T-helper 2 cell treated with Interferon-gamma antibody and Interleukin-4, amounts not matched to agents 5 μg/mL and 100 μg/mL, for 36 hours (primary cell): ENCODE data around the gene GPR160.

Experiments
- DNase-seq: peaks from one replicate; pipeline ENCODE4 v3.0.0; 2021; ENCODE audit warnings: low spot score
- H3K27ac Mint-ChIP-seq: one replicate; pipeline ENCODE4 v1.8.0; 2021; ENCODE audit warnings: mild to moderate bottlenecking, mixed read lengths
- H3K27me3 Mint-ChIP-seq: one replicate; pipeline ENCODE4 v1.8.0; 2021; ENCODE audit warnings: low read depth, mixed read lengths
- H3K36me3 Mint-ChIP-seq: one replicate; pipeline ENCODE4 v1.8.0; 2021; ENCODE audit warnings: low read depth, mixed read lengths
- H3K4me1 Mint-ChIP-seq: one replicate; pipeline ENCODE4 v1.8.0; 2021; ENCODE audit warnings: low read depth, mixed read lengths
- H3K4me3 Mint-ChIP-seq: one replicate; pipeline ENCODE4 v1.8.0; 2022; ENCODE audit warnings: mild to moderate bottlenecking, moderate library complexity, mixed read lengths
- H3K9me3 Mint-ChIP-seq: one replicate; pipeline ENCODE4 v1.8.0; 2021; ENCODE audit warnings: mixed read lengths

Gene GPR160

DNA sequence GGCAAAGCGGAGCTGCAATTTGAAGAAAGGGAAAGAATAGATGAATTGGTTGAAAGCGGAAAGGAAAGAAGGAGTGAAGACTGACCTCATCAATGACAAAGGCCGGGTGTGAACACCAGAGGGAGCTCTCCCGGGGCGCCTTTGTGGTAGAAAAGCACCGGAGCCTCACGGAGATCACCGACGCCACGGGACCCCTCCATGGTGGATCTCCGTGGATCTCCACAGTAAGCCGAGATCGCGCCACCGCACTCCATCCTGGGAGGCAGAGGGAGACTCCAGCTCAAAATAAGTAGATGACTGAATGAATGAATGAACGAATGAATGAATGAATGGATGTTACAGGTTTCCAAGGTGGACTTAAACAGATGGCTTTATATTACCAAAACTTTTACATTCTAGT, 25.0 kb downstream of the GPR160 start:
- Mint-ChIP-seq H3K4me3 (no peak overlapping the region), H3K27ac (no peak overlapping the region), H3K36me3 (peaks cover 2% of the 10 kb centered on the region), H3K4me1 (peaks cover 11% of the 10 kb centered on the region), H3K27me3 (no peaks in the 10 kb centered on the region), H3K9me3 (no peaks in the 10 kb centered on the region)
- no peak for DNase-seq

- Mint-ChIP-seq H3K36me3 (peaks cover 2% of the 10 kb centered on the region), H3K27me3 (no peaks in the 10 kb centered on the region), H3K9me3 (no peaks in the 10 kb centered on the region), H3K4me3 (no peak overlapping the region), H3K4me1 (peaks cover 2% of the 10 kb centered on the region), H3K27ac (no peak overlapping the region)
- DNase-seq = no peak
Observed at GRCh38 chr3:170063691-170064090, 25.9 kb downstream of the GPR160 start.

GRCh38 chr3:170064108-170064507, 26.3 kb downstream of the GPR160 start:
- H3K27ac Mint-ChIP-seq = no peak overlapping the region
- H3K27me3 Mint-ChIP-seq = no peaks in the 10 kb centered on the region
- no peak overlapping the region for H3K4me3 Mint-ChIP-seq
- H3K36me3 Mint-ChIP-seq = peaks cover 2% of the 10 kb centered on the region
- no peaks in the 10 kb centered on the region for H3K9me3 Mint-ChIP-seq
- no peaks in the 10 kb centered on the region for H3K4me1 Mint-ChIP-seq
- DNase-seq = no peak

GRCh38 chr3:170075441-170076091, 37.8 kb downstream of the GPR160 start:
- Mint-ChIP-seq H3K36me3 (peaks cover 22% of the 10 kb centered on the region), H3K4me3 (no peak overlapping the region), H3K27me3 (no peaks in the 10 kb centered on the region), H3K9me3 (peaks cover 11% of the 10 kb centered on the region), H3K27ac (no peak overlapping the region), H3K4me1 (peaks cover 7% of the 10 kb centered on the region)
- DNase-seq = no peak

- DNase-seq = no peak
- H3K27me3 Mint-ChIP-seq = no peaks in the 10 kb centered on the region
- H3K27ac Mint-ChIP-seq = no peak overlapping the region
- peaks cover 7% of the 10 kb centered on the region for H3K4me1 Mint-ChIP-seq
- no peak overlapping the region for H3K4me3 Mint-ChIP-seq
- peaks cover 24% of the 10 kb centered on the region for H3K36me3 Mint-ChIP-seq
- peaks cover 11% of the 10 kb centered on the region for H3K9me3 Mint-ChIP-seq
Observed at GRCh38 chr3:170076715-170077238, 39.0 kb downstream of the GPR160 start.

- H3K4me1 Mint-ChIP-seq = peaks cover 7% of the 10 kb centered on the region
- no peaks in the 10 kb centered on the region for H3K27me3 Mint-ChIP-seq
- no peak for DNase-seq
- no peak overlapping the region for H3K27ac Mint-ChIP-seq
- no peak overlapping the region for H3K4me3 Mint-ChIP-seq
- H3K9me3 Mint-ChIP-seq = peaks cover 10% of the 10 kb centered on the region
- peaks cover 27% of the 10 kb centered on the region for H3K36me3 Mint-ChIP-seq
Observed at GRCh38 chr3:170077361-170077760, 39.6 kb downstream of the GPR160 start.

DNA sequence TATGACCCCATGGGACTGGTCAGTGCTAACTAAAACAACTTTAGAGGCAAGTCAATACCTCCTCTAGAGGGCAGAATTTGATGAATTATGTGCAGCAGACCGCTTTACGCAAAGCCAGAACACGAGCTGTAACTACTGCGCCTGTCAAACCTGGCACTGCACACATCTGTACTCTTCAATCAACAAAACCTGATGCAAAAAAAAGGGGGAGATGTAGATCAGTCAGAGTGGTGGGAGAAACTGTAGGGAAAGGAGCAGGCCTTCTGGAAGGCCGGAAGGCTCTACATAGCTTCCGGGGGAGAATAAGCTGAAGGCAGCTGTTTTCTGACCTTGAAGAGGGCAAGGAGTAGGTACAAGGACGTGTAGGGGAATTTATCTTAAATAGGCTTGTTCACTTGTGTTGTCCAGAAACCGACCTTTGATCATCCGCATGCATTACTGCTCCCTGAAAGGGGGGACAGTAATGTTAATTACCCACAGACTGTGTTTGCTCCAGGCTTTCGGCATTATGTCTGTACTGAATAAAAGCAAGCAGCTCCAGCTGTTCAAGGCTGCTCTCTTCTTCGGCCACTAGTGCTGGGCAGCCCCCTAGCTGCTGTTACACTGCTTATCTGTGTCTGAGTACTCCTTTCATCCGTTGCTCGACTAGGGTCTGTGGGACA, 41.0 kb downstream of the GPR160 start:
- Mint-ChIP-seq H3K4me3 (no peak overlapping the region), H3K9me3 (no peaks in the 10 kb centered on the region), H3K27me3 (no peaks in the 10 kb centered on the region), H3K36me3 (peaks cover 24% of the 10 kb centered on the region), H3K27ac (no peak overlapping the region), H3K4me1 (peaks cover 7% of the 10 kb centered on the region)
- DNase-seq = no peak

DNA sequence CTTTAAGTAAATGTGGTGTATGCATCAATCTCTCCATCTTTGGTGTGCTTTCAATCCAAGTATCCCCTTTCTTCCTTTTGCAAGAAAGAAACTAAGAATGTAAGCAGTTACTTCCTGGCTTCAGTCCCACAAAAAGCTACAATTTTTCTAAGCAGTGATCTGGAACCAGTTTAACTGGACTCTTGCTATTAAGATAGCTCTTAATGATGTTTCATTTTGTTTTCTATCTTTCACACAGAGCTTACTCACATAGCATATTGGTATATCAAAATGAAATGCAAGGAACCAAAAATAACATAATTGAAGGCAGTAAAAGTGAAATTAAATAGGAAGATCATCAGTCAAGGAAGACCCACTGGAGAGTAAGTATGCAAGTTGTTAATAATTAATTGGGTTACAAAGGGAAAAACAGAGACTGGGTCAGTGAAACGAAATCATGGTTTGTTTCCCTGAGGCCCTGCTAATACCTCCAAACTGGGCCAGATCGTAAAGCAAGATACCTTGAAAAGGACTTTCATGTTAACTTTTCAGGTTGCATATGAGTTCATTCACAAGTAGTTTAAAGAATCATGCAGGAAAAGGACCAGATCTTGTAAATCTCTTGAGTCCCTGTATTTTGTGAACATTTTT, 41.9 kb downstream of the GPR160 start:
- Mint-ChIP-seq H3K27ac (no peak overlapping the region), H3K4me1 (peaks cover 7% of the 10 kb centered on the region), H3K9me3 (no peaks in the 10 kb centered on the region), H3K36me3 (peaks cover 24% of the 10 kb centered on the region), H3K27me3 (no peaks in the 10 kb centered on the region), H3K4me3 (no peak overlapping the region)
- no peak for DNase-seq

DNA sequence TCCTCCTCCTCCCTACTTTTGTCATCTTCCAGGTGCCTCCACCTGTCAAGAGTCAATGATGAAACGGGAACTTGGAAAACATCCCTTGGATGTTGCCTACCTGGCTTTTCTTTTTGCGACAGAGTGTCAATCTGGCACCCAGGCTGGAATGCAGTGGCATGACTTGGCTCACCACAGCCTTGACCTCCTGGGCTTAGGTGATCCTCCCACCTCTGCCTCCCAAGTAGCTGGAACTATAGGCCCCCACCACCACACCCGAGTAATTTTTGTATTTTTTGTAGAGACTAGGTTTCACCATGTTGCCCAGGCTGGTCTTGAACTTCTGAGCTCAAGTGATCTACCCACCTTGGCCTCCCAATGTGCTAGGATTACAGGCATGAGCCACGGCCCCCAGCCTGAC, 42.8 kb downstream of the GPR160 start:
- no peaks in the 10 kb centered on the region for H3K9me3 Mint-ChIP-seq
- H3K4me3 Mint-ChIP-seq = no peak overlapping the region
- H3K27me3 Mint-ChIP-seq = no peaks in the 10 kb centered on the region
- peaks cover 7% of the 10 kb centered on the region for H3K4me1 Mint-ChIP-seq
- DNase-seq = no peak
- peaks cover 24% of the 10 kb centered on the region for H3K36me3 Mint-ChIP-seq
- H3K27ac Mint-ChIP-seq = no peak overlapping the region

GRCh38 chr3:170081079-170081741, 43.4 kb downstream of the GPR160 start:
- Mint-ChIP-seq H3K27ac (no peak overlapping the region), H3K27me3 (no peaks in the 10 kb centered on the region), H3K4me3 (no peak overlapping the region), H3K36me3 (peaks cover 24% of the 10 kb centered on the region), H3K4me1 (peaks cover 7% of the 10 kb centered on the region), H3K9me3 (no peaks in the 10 kb centered on the region)
- no peak for DNase-seq

- no peaks in the 10 kb centered on the region for H3K9me3 Mint-ChIP-seq
- H3K36me3 Mint-ChIP-seq = peaks cover 21% of the 10 kb centered on the region
- peaks cover 7% of the 10 kb centered on the region for H3K4me1 Mint-ChIP-seq
- no peak overlapping the region for H3K27ac Mint-ChIP-seq
- H3K27me3 Mint-ChIP-seq = no peaks in the 10 kb centered on the region
- DNase-seq = no peak
- no peak overlapping the region for H3K4me3 Mint-ChIP-seq
Observed at GRCh38 chr3:170083343-170083742, 45.5 kb downstream of the GPR160 start.

DNA sequence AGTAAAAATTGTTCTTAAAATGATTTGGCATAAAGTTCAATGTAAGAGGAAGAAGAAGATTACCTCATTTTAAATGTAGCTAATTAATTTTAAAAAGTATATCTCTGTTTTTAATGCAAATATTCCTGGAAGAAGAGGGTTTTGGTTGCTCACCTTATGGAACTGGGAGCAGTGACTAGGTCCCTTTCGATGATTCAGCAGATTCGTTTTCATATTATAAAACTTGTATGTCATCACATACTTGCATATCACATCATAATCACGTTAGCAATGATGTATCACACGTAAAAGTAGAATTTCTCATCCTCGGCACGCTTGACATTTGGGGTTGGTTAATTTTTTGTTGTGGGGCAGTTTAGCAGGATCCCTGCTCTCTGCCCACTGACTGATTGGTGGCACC, 47.6 kb downstream of the GPR160 start:
- peaks cover under 1% of the 10 kb centered on the region for H3K4me1 Mint-ChIP-seq

GRCh38 chr3:170089862-170090600, 52.2 kb downstream of the GPR160 start:
- Mint-ChIP-seq H3K36me3 (peaks cover 48% of the 10 kb centered on the region), H3K27me3 (no peaks in the 10 kb centered on the region), H3K9me3 (no peaks in the 10 kb centered on the region), H3K4me3 (no peak overlapping the region), H3K27ac (no peak overlapping the region), H3K4me1 (peaks cover 8% of the 10 kb centered on the region)
- DNase-seq = no peak

More for the DNA sequence above, 47.6 kb downstream of the GPR160 start:
- H3K36me3 Mint-ChIP-seq = peaks cover 28% of the 10 kb centered on the region
- no peaks in the 10 kb centered on the region for H3K27me3 Mint-ChIP-seq
- H3K4me3 Mint-ChIP-seq = no peak overlapping the region
- H3K27ac Mint-ChIP-seq = no peak overlapping the region
- no peak for DNase-seq
- H3K9me3 Mint-ChIP-seq = no peaks in the 10 kb centered on the region
